ENCODE results near the gene EPB41L4B.

Gene EPB41L4B

DNA sequence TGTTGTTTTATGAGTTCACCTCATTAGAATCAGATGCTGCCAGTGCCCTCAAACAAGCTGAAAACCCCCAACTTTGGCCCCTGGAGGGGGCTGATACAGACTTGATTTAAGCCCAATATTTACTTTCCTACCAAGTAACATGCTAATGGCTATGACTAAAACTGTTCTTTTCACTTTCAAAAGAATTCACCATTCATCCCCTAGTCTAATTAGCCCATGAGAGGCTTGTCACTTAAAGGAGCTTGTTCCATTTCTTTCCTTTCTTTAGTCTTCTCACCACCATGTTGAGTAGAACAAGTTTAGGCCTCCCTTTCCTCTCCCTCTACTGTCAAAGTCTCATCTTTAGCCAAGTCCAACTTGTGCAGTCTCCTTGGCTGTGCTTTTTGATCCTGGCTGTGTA, 50.4 kb downstream of the EPB41L4B start:
- DNase-seq (ENCODE audit: low read depth): no peak

DNA sequence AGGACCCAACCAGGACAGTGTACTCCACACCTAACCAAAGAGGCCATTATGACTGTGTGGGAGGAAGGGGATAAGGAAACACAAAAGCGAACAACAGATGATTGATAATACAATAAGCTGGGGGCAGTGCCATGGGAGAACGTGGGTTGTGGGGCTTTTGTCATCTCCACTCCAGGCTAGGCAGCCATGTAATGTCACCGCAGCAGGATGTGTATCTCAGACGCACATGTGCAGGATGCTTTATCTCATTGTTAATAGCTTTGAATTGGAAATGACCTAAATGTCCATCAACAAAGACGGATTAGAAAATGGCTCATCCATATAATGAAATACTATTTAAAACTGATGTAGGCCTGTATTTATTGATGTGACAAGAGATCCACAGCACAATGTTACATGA, 51.0 kb downstream of the EPB41L4B start:
- DNase-seq (ENCODE audit: low read depth): no peak

DNA sequence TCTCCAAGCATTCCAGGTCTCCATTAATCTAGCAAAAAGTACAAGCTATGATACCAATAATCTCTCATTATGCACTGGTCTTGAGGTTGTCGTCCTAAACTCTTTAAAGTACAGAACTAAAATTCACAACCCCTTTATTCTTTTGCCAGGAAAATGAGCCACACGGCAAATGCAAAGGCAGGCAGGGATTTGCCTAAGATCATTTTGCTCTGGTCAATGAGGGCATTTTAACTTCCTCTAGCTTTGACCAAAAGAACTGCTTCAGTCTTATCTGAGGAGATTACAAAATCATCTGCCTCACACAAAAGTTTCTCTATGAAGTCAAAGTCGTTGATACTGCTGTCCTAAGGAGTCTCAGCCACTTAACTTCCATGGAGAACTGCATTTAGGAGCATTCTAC, 51.8 kb downstream of the EPB41L4B start:
- no peak for DNase-seq (ENCODE audit: low read depth)

DNA sequence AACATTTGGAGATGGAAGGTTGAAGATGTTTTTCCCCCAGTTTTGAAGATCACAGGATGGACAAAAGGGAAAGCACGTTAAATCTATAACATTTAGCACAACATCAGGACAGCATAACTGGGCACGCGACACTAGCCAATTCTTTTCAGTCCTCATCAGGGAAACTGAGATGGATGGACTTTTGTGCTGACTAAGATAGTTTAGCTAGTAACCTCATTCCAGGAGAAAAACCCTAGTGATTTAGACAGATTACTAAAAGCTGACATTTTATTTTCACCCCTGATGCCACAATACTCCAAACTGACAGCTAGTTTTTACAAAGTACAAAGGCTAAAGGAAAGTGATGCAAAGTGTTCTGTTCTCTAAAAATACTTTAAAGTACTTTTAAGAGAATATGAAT, 53.3 kb downstream of the EPB41L4B start:
- DNase-seq (ENCODE audit: low read depth): no peak

DNA sequence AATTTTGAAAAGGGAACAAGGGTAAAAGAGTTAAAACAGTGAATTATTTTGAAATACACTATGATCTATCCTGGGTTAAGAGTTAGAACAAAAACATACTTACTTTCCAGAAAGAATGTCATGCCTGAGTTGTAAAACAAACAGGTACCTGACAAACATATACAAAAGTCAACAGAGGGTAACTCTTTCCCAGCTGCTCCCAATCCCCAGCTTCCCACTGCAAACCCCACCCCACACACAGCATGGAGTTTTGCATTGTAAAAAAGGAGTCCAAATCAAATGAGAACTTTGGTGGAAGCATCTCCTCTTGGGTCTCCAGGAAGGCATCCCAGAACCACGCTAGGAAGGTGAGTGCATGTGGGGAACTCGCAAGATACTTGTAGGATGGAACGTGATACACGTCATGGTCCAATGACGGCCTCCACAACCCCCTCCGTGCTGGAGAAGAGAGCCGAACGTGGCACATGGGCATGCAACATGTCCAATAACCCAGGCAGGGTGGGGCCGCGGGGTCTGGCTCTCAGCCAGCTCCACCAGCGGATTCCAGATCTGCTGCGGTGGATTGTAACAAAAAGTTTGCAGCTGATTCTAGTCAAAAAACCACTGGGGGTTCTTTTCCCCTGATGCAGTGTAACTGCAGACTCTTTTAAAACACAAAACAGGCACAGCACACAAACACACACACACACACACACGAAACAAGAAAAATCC, 55.8 kb downstream of the EPB41L4B start:
- no peak for DNase-seq (ENCODE audit: low read depth)

DNA sequence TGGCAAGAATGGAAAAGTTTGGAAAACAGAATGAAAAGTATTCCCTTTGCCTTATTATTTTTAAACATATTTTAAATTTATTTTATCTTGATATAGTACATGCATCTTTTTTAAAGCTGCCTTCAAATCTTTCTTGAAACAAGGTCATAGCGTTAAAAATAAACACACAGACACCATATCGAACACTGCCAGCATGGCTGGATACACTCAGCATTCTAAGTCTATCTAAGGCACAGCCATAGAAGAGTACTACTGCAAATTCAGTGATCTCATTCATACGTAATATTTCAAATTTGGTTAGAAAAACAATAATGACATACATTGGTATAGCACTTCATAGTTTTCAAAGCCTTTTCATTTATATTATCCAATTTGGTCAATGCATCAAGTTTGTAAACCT, 57.5 kb downstream of the EPB41L4B start:
- no peak for DNase-seq (ENCODE audit: low read depth)

DNA sequence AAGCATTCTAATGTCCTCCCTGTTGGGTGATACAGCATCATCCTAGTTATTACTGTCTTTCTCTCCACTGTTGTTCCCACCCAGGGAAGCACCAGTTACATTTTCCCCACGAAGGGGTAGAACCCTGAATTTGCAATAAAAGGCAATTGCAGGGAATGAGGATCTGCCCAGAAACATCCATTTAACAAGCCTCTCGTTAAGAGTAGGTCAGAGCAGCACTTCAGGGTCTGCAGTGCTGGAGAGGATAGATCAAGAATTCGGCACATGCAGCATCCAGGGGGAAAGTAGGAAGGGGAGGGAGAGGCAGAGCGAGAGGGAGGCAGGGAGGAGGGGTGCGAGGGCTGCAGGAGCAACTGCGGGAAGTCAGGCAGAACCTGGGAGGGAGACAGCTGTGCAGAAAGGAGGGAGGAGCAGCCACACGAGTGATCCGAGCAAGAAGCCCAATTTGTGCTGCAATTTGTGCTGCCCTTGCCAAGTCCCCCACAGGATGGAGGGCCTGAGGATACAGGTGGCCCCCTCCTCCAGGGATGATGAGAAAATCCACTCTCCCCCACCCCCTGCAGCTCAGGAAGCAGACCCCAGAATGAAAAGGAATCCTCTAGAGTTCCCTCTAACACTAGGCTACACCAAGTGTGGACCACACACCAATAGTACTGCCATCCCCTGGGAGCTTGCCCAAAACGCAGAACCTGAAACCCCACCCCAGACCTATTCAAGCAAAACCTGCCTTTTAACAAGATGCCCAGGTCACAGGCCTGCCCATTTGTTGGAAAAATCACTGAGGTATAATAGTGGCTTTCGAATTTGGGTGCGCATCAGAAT, 62.2 kb downstream of the EPB41L4B start:
- no peak for DNase-seq (ENCODE audit: low read depth)

DNA sequence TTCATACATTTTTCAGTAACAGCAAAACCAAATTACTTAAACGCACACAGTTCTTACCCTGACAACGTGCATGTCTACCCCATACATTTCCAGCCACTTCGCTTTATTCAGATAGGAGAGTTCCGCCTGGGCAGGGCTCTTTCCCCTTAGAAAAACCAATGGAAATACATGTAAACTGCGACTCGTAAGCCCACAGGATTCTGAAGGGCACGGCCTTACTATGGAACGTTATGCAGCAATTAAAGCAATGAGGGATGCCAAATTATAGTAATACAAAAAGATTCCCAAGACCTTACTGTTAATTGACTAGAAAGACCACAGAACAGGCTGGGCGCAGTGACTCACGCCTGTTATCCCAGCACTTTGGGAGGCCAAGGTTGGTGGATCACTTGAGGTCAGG, 64.5 kb downstream of the EPB41L4B start:
- DNase-seq (ENCODE audit: low read depth): no peak

DNA sequence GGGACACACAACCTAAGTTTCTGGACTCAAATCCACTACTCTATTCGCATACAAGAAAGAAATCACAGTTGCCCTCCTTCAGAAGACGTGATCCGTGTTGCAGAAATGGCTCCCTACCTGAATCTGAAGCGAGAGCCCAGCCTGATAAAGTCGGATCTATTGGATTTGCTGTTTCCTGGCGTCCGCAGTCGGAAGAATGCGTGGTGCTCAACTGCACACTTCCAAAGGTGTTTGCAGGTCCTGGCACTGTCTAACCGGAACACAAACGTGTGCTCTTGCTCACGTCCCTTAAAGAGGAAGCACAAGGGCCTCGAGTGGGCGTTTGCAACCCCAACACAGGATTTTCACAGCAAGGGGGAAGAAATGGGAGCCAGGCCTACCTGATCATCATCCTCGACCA, 65.5 kb downstream of the EPB41L4B start:
- no peak for DNase-seq (ENCODE audit: low read depth)

DNA sequence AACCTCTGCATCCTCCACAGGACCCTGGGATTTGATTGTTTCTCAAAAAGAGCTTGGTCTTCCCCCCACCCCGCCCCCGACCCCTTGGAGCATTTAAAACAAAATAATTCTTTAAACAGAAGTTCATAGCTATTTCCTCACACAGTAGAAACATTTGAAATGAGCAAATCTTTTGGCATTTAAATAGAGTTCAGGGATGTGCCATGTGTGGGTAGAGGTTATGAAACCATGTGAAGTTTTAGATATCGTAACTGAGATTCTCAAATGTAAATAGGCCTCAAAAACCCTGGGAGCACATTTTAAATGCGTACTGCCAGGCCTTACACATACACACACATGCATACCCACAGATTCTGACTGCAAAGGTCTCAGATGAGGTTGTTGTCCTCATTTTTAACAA, 66.5 kb downstream of the EPB41L4B start:
- no peak for DNase-seq (ENCODE audit: low read depth)

DNA sequence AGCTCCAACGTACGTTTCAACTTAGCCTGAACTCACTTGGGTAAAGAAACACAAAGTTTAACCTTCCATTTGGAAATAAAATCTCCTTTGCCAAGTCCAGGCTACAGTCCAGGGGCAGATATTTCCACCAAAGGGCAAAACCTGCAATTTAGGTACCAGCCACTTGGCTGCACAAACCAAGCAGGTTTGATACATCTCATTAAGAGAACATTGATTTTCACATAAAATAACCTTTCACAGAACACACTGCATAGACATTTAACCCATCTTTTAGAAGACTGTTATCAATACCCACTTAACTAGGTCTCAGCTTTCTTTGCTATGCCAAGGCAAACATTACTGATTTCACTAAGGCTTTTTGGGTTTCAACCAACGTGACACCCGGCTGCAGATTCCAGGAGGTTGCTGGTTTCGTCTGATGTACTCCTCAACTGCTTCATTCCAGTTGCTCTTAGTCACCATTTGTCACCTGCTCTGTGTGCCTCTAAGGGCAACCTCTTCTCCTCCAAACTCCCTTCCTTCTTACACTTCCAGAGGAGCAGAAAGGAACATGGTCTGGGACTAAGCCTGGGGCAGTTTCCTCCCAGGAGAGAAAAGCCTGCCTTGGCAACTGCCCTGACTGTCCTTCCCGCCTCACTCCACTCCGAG, 67.1 kb downstream of the EPB41L4B start:
- DNase-seq (ENCODE audit: low read depth): no peak

DNA sequence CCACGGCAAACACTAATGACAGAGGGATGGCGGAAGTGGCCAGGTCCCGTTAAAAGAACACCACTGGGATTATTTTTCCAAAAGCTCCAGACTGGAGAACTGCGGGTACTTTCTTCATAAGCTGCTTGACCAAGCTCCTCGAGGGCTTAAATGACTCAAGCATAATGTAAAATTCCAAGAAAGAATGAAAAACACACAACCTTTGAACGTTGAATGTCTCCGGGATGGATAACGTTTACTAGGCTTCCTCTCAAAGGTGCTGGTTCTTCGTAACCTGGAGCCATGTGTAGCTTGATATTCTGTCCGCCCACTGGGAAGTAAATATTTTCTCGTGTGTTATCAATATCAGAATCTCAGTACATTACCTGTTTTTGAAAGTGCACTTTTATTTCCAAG, 67.6 kb downstream of the EPB41L4B start:
- no peak for DNase-seq (ENCODE audit: low read depth)

DNA sequence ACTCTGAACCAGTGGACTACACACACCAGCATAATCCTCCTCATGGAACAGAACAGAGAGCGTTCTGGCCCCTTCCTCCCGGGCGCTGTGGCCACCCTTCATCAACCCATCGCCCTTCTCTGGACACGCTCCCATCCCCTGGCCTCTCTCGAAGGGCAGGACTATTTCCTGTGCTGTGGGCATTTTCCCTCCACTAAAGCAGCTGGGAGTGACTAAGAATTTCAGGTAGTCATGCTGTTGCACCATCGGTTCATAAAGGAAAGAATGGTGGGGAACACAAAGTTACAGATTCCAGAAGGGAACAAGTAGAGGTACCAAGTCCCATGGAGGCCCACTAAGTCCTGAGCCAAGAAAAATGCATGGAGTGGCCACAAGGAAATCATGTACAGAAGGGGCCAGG, 68.6 kb downstream of the EPB41L4B start:
- DNase-seq (ENCODE audit: low read depth): no peak

DNA sequence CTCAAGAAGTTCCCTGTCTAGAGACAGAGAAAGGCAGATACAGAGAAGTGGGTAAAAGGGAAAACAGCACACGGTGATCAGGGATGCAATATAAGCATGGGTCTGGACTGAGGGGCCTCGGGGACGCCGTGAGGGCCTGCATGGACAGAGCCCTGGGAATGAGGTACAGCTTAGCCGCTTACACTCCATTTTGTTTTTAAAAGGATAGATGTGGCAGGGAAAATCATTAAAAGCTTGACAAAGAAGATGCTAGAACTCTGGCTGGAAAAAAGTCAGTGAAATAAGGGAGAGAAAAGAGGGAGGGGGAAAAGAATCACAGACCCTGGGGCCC, 69.1 kb downstream of the EPB41L4B start:
- no peak for DNase-seq (ENCODE audit: low read depth)

DNA sequence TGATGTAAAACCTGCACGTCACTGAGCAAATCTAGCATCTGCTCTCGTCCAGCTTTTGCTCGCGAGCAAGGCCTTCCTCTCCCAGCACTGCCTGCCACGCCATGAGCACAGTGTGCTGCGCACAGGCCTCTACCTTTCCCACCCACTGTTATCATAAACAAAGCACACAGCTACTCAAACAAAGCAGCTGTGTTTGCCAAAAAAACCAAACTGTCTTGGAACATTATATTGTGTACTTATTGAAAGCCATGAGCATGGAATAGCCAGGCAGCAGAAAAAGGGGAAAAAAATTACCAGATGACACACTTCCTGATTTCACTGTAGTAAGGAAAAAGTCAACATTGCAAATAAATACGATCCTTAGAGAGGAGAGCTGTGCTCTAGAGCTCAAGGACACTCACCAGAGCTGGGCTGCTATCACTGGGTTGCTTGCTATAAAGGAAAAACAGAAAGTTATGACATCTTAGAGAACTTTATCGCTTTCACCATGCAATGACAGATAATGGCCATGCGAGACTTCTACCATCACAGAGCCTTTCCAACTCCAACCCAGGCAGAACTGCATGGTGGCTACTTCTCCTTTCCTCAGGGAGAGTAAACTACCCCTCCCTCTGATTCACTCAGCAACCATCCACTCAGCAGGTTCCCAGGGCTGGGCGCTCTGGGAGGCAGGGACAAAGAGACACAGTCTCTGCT, 69.6 kb downstream of the EPB41L4B start:
- no peak for DNase-seq (ENCODE audit: low read depth)

DNA sequence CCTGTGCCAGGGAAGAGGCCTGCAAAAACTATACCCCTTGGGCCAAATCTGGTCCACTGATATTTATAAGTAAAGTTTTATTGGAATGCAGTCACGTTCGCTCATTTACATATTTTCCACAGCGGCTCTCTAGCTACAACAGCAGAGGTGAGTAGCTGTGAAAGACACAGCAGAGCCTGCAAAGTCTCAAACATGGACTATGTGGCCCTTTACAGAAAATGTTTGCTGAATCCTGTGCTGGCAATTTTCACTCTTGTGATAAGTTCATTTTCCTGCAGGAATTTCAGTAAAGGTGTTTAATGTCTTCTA, 70.1 kb downstream of the EPB41L4B start:
- DNase-seq (ENCODE audit: low read depth): no peak

DNA sequence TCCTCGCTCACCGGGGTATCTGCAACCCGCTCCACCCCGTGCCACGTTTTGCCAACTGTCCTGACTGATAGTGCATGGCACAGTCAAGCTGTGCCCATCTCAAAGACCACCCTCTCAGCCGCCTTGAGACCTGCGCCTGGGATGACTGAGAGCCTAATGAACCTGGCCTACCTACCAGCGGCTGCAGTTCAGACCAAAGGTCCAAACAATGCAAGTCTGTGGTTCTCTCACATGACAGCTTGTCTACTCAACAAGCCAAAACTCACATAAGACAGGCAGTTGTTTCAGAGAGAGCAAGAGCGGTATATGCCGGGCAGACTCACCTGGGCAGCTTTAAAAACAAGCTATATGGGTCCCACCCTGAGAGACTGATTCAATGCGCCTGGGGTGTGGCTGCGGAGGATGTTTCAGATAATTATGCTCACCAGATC, 70.5 kb downstream of the EPB41L4B start:
- no peak for DNase-seq (ENCODE audit: low read depth)

DNA sequence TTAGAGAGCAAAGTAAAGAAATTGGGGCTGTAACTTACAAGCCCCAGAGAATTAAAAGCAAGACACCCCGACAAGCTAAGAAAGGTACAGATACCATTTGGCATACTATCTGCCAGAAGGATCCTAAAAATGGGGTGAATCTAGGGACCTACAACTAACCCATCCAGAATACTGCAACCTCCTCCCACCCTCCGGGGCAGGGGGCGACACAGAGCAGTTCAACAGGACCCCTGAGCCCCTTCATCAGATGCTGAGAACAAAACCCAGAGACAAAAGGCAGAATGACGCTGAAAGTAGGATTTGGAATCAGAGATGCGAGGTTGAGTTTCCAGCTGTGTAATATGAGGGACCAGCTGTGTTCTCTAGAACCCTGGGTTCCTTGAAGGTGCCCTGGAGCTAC, 71.2 kb downstream of the EPB41L4B start:
- no peak for DNase-seq (ENCODE audit: low read depth)

DNA sequence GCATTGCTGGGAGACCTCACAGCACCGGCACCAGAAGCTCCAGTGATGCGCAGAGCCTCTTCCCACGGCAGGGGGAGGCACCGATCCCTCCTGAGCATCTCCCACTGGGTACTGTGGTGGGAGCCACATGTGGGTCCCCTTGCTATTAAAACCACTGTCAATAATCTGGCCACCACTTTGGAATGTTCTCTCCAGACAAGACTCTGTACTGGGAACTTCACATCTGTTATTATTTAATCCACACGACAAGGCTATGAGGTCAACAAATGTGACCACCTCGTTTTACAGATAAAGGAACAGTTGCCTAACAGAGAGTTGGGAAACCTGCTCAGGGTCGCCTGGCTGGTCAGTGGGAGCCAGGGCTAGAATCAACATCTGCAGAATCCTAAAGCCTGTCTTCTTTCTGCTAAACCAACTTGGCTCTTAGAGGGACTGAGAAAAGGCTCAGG, 72.7 kb downstream of the EPB41L4B start:
- no peak for DNase-seq (ENCODE audit: low read depth)

DNA sequence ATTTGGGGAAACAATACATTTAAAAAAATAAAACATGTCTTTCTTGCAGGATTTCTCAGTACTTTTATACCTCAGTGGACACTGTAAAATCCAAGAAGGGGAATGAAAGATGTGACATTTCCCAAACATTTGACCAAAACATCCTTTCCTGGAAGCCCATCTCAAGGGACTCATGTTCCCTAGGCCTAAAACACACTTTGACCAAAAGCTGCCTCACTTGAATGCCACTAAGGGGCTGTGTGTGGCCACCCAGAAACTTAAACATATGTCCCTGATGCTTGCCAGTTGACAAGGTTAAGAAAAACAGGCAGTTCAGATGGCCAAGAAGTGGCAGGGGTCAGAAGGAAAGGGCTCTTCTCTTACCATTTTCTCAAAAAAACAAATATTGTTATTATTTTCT, 73.6 kb downstream of the EPB41L4B start:
- DNase-seq (ENCODE audit: low read depth): no peak

DNA sequence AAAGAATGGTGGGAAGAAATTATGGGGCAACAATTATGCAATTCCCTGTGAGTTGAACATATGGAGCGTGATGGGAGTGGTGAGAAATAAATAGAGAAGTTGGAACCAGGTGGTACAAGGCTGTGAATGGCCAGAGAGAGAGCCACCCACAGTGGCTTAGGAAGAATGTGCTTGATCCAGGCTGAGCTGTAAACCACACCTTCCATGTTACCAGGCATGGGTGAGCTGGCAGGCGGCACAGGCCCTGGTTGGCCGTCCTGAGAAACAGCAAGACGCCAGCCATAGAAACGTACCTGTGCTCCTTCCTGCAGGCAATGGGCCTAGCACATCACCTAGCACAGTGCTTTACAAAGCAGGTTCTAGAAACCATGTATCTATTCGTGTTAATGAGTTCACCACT, 74.3 kb downstream of the EPB41L4B start:
- no peak for DNase-seq (ENCODE audit: low read depth)

DNA sequence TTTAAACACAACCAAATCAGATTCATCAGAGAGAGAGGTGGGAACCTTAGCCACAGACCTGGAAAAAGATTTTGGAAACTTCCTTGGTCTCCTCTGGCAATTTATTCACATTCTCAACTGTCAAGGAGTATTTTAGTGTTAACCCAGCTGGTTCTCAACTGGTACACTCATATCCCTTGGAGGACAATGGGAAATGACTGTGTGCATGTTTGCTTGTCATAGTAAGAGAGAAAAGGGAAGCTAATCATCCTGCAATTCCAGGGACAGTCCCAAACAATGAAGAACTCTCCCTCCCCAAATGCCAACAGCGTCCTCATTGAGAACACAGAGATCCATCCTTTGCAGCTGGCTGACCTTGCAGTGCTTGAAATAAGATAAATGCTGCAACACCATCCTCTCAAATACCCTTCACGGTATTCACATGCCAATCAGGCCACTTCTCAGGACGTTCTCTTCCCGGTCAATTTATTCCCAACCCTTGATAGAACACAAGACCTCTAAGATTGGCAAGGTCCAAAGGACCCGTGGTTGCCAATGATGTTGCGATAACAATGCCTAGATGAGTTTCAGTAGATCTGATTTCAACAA, 75.5 kb downstream of the EPB41L4B start:
- DNase-seq (ENCODE audit: low read depth): no peak
